ENCODE results near the gene IER2.

DNA sequence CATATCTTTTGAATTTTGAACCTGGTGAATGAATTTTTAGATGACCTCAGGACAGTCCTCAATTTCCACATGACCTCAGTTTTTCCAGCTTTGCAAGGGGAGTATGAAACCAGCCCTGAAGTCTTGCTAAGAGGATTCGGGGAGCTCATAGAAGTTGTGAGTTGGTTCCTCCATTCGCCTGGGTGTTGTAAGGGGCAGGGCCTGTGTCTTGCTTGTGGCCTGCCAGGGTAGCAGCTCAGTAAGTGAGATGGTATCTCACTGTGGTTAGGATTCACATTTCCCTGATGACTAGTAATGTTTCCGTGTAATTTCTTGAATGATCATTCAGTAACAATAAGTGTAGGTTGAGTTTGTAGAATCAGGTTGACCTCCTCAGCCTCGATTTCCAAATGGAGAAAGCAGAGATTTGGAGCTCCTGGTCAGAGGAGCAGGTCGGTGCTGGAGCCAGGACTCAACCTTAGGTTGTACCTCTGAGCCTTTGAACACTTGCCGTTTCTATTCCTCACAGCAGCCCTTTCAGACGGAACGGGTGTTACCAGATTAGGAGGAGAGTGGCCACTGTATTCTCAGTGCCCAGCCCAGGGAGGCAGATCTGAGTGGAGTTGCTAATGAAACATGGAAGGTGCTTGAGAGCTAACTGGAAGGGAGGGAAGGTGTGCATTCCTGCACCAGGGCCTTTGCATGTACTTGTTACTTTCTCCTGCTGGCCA lies 17.6 kb upstream of the IER2 start:
- TF ChIP-seq CTCF (conservative IDR thresholded peaks at IDR 0.05; ENCODE audit: low read length) = no peak
- no peak for TF ChIP-seq EZH2phosphoT487 (IDR thresholded peaks at IDR 0.05; ENCODE audit: borderline replicate concordance, low read depth, low read length)
